GM21619 (cell line): ENCODE data around the gene WDR18.
"Not testable (repeated sequence)": the region's sequence is repeated elsewhere in the genome, so short reads cannot be mapped to it uniquely, and the experiment has no call there.

ENCODE experiments used
- ATAC-seq: cut with Tn5 transposase; IDR thresholded peaks from one replicate; pipeline ENCODE4 v1.9.1; 2021; ENCODE audit not compliant: unreplicated experiment

WDR18 gene

DNA sequence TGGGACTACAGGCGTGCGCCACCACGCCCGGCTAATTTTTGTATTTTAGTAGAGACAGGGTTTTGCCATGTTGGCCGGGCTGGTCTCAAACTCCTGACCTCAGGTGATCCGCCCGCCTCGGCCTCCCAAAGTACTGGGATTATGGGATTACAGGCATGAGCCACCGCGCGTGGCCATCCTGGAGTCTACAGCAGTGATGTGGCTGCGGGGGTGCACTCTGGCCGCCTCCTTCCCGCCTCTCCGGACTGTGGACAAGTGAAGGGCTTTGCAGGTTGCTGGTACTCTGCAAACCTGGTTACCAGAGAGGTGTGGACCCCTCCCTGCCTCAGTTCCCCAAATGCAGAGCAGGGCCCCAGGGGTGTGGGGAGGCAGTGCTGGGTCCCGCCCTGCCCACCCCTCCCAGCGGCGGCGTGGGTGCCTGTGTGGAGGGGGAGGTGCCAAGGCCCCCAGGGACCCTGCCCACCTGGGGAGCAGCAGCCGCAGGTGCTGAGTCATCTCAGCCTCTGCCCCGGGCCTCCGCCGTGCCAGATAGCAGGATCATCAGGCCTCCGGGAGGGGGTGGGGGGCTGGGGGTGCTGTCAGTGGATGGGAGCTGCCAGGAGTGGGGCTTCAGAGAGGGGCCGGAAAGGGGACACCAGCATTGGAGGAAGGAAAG lies 35.2 kb upstream of the WDR18 start:
- ATAC-seq, result no peak

- no peak for ATAC-seq
These were observed 33.6 kb upstream of the WDR18 start for GRCh38 chr19:950352-951066.

- ATAC-seq, result no peak
These were observed 32.0 kb upstream of the WDR18 start for GRCh38 chr19:952049-952679.

DNA sequence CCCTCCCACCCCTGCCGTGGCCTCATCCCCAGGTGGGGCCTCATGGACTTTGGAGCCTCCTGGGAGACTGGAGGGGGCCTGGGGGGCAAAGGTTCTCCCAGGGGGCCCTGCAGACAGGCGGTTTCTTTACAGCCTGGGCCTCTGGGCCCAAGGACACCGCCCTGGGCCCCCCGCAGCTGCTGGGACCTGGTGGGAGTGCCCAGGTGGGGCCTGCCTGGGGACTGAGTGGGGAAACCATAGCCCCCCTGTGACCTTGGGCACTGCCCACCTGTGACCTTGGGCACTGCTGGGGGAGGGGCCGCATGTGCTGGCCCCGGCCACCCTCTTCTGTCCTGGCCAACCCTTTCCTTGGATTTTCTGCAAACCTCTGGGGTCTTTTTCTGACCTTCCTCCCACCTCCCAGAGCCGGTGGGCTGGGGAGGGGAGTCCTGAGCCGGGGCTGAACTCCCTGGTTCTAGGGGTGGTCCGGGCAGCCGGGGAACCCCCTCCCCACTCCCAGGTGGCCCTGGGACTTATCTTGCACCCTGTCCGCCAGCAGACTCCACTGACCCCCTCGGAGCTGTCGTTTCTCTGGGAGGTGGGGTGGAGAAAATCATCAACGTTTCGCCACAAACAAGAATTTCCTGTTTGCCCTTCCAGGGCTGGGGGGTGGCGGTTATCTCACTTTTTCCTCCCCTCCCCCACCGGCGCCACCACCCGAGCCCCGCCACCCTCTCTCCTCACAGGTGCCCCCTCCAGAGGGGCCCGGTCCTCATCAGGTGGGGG lies 31.3 kb upstream of the WDR18 start:
- ATAC-seq, result no peak

DNA sequence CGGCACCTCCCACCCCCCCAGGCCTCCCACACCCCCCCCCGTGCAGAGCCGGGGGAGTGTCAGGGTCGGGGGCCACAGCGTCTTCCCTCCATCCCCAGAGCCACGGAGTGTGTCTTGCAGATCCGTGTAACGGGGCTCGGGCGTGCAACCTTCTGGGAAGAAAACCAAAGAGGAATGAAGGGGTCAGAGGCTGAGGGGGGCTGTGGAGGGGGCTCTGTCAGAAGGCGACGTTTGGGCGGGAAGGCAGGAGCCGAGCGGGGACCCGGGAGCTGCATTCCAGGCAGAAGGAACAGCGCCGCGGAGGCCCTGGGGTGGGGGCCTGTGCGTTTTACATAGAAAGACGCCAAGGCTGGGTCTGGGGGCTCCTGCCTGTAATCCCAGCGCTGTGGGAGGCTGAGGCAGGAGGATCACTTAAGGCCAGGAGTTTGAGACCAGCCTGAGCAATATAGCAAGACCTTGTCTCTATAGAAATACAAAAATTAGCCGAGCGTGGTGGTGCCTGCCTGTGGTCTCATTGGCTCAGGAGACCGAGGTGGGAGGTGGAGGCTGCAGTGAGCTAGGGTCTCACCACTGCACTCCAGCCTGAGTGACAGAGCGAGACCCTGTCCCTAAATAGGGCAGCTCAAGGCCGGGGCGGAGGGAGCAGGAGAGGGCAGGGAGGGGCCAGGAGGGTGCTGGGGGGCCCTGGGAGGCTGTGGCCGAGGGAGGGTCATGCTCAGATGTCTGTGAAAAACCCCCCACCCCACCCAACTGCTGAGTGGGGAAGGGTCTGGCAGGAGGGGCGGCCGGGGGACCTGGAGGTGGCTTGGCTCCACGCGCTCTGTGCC lies 30.5 kb upstream of the WDR18 start:
- ATAC-seq, result no peak

DNA sequence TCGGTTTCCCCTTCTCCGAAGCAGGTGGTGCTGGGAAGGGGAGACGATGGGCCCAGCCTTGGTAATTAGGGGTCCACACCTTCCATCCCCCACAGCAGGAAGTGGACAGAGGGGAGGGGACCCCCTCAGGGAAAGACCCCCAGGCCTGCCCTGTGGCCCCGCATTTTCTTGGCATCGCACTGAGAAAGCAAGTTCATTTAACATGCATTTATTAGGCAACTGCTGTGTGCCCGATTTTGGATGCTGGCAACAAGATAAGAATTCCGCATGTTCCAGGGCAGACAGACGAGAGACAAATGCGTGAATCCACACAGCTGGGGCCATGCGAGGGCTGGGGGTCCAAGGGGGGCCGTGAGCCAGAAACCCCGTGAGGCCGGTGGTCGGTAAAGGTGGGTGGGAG lies 29.9 kb upstream of the WDR18 start:
- no peak for ATAC-seq

- ATAC-seq, result no peak
These were observed 29.3 kb upstream of the WDR18 start for GRCh38 chr19:954672-955494.

GRCh38 chr19:955803-956765 lies 28.1 kb upstream of the WDR18 start:
- no peak for ATAC-seq

GRCh38 chr19:956766-957440 lies 27.2 kb upstream of the WDR18 start:
- no peak for ATAC-seq

DNA sequence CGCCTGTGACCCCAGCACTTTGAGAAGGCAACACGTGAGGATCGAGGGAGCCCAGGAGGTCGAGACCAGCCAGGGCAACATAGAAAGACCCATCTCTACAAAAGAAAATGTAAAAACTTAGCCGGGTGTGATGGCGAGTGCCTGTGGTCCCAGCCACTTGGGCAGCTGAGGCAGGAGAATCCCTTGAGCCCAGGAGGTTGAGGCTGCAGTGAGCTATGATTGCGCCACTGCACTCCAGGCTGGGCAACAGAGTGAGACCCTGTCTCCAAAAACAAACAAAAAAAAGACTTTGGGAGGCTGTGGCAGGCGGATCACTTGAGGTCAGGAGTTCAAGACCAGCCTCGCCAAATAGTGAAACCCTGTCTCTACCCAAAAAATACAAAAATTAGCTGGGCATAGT lies 26.6 kb upstream of the WDR18 start:
- ATAC-seq, result not testable (repeated sequence)

DNA sequence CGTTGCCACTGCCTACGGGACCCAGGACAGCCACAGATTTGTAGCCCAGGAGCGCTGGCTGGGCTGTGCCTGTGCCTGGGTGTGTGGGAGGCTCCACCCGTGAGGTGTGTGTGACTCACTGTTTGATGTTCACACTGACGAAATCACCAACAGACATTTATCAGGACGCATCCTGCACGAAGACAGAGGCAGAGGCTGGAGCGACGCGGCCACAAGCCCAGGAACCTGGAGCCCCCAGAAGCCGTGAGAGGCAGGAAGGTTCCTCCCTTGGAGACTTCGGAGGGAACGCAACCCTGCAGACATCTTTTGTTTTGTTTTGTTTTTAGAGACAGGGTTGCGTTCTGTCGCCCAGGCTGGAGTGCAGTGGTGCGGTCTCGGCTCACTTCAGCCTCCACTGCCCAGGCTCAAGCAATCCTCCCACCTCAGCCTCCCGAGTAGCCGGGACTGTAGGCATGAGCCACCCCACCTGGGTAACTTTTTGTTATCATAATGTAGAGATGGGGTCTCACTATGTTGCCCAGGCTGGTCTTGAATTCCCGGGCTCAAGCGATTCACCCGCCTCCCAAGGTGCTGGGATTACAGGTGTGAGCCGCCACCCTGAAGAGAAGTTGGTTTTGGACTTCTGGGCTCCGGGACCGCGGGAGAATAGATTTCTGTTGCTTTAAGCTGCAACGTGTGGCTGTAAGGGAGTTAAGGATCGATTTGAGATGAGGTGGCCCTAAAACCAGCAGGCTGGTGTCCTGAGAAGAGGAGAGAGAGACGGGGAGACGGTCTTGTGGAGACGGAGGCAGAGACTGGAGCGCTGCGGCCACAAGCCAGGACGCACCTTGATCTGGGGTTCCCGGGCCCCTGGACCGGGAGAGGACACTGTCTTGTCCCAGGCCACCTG lies 24.9 kb upstream of the WDR18 start:
- no peak for ATAC-seq

GRCh38 chr19:960020-960419 lies 24.1 kb upstream of the WDR18 start:
- no peak for ATAC-seq

DNA sequence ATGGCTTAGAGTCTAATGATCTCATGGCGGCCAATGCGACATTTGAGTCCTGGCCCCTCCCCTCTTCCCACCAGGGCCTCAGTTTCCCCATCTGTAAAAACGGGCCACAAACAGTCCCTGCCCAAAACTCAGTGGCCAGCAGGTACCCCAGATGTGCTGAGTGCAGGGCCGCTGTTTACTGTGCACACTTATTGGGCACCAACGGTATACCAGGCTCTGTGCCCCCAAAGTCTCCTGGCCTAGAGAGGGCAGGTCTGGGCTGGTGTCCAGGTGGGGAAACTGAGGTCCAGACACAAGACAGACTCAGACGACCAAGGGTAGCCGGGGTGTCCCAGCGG lies 23.6 kb upstream of the WDR18 start:
- no peak for ATAC-seq

DNA sequence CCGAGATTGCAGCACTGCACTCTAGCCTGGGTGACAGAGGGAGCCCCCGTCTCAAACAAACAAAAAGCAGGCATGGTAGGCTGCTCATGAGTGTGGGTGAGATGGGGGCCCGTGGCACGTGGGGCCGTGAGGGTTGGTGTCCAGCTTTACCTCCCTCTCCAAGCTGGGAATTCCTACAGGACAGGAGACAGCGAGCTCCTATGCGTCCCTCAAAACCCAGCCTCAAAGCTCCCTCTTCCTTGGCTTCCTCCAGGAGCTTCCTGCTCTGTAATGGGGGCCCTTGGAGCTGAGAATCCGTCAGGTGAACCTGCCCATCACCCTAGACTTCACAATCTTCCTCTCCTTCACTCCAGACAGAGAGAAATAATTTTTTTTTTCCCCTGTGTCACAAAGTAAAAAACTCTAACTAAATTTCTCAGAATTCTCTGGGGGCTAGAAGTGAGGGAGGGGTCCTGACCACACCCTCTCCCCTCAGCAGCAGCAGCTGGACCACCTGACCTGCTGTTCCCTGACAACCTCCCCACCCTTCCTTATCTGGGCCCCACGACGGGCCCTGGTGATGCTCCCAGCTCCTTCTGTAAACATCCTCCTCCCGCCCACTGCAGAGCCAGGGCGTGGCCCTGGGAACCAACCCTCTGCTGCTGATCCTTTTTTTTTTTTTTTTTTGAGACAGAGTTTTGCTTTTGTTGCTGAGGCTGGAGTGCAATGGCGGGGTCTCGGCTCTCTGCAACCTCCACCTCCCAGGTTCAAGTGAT lies 22.1 kb upstream of the WDR18 start:
- ATAC-seq, result no peak

- ATAC-seq, result no peak
These were observed 21.3 kb upstream of the WDR18 start for GRCh38 chr19:962683-963400.

- ATAC-seq, result no peak
These were observed 20.6 kb upstream of the WDR18 start for GRCh38 chr19:963486-963951.
